Heart right ventricle (tissue), 16 donors: ENCODE results near the gene TMX3. TPM values are rescaled to one million over a fixed set of nuclear protein-coding genes. Genes with fewer than 3 reads are reported as not detected.

Source experiments
- ATAC-seq, 8 donors: fragments of 200-7000 bp; cut with Tn5 transposase; one replicate each; pipeline ENCODE4 v1.9.1; 2020; ENCODE audit warnings: mild to moderate bottlenecking in 8 of 8, moderate library complexity in 8 of 8, moderate number of reproducible peaks in 1 of 8
- DNase-seq, 2 donors: peaks; one replicate each; pipeline ENCODE4 v3.0.0-alpha.2; 2020
- H3K27ac ChIP-seq, 10 donors: fragments of 200-600 bp; sonication (generic) in 2 of 10; one replicate each; pipeline versions ENCODE4 v1.5.0 to v1.8.0; 2020 to 2022; ENCODE audit warnings: mild to moderate bottlenecking in 3 of 10
- H3K27me3 ChIP-seq, 7 donors: fragments of 200-600 bp; one replicate each; pipeline ENCODE4 v1.8.0; 2021 to 2022; ENCODE audit warnings: mild to moderate bottlenecking in 2 of 7
- H3K36me3 ChIP-seq, 9 donors: fragments of 200-600 bp; sonication (generic) in 1 of 9; one replicate each; pipeline versions ENCODE4 v1.5.0 to v1.8.0; 2020 to 2022; ENCODE audit warnings: mild to moderate bottlenecking in 2 of 9
- H3K4me1 ChIP-seq, 9 donors: fragments of 200-600 bp; sonication (generic) in 1 of 9; one replicate each; pipeline versions ENCODE4 v1.5.0 to v1.8.0; 2020 to 2022; ENCODE audit warnings: mild to moderate bottlenecking in 4 of 9
- H3K4me3 ChIP-seq, 10 donors: fragments of 200-600 bp; sonication (generic) in 2 of 10; one replicate each; pipeline versions ENCODE4 v1.5.0 to v1.8.0; 2020 to 2022; ENCODE audit warnings: mild to moderate bottlenecking in 7 of 10, moderate library complexity in 2 of 10
- H3K9me3 ChIP-seq, 11 donors: fragments of 200-600 bp in 10 of 11; sonication (generic) in 2 of 11; one replicate each; pipeline versions ENCODE4 v1.5.0 to v1.8.0; 2013 to 2022; ENCODE audit warnings: mild to moderate bottlenecking in 2 of 11, control low read depth in 1 of 11, moderate library complexity in 1 of 11
- CTCF ChIP-seq, 9 donors: fragments of 200-600 bp; sonication (generic) in 2 of 9; IDR thresholded peaks; one replicate each; pipeline versions ENCODE4 v1.5.0 to v1.8.0; 2021 to 2022; ENCODE audit warnings: antibody characterized with exemption in 9 of 9, mild to moderate bottlenecking in 5 of 9, moderate library complexity in 1 of 9
- WGBS, 2 donors: extraction: QIAGEN DNeasy Blood & Tissue Kit; methylation state at CpG; one replicate each; pipeline ENCODE4 v1.1.7; 2013; ENCODE audit warnings: inconsistent platforms in 1 of 2; 5-methylcytosine and 5-hydroxymethylcytosine counted together
- intact Hi-C, 10 donors: fragments of 100-400 bp; cut with DNase I; formaldehyde crosslinking; loops; one replicate each; pipeline versions ENCODE4 v1.11.1 to v1.14.2; 2022
- long read RNA-seq, 3 donors: library from polyadenylated mRNA; unstranded; transcript quantifications; one replicate each; pipeline ENCODE4 v2.0.0, GENCODE V29; 2020 to 2021
- polyA plus RNA-seq, 2 donors: library from polyadenylated mRNA; stranded (reverse); fragments of 200-250 nt; gene quantifications; one replicate each; pipeline ENCODE4 v1.2.3, GENCODE V29; 2013
- total RNA-seq, 10 donors: library from RNA; stranded (reverse); fragmentation: NEBNext Ultra II Directional in 3 of 10; extraction: Animal tissue kit (Norgen Biotek cat#: 25700) in 3 of 10; gene quantifications; one replicate each; pipeline versions ENCODE4 v1.2.1 to v1.2.4, GENCODE V29; 2021 to 2023
- donor health status: Arrhythmogenic right ventricular cardiomyopathy.
- donor health status: ischemic (EF 13 %, LVEDD 7.1; RV severe dilation, severe dysfunction).
- donor health status: healthy with polysubstance abuse.
- donor health status: DM: no; HTN: yes; CAD: no.
- donor health status: DM: no; HTN: no; CAD: no.
- donor health status: ischemic (EF 25% LVEDD 6.9; RV normal size, moderate dysfunction).
- donor health status: ischemic (EF 25% LVEDD 5.7; RV mildly dilated, moderate dysfunction).
- donor health status: healthy.
- donor health status: DM: yes; HTN: yes; CAD: no.
- donor health status: Ischemic cardiomyopathy.
- donor health status: ischemic (EF 35%, LVEDD 5.7; RV mildly dilated, moderate dysfunction).
- donor health status: nonischemic (EF 11% LVEDD 7.7; RV severe dilation, severe dysfunction).
- donor health status: DM: yes; HTN: yes; CAD: no.
- donor health status: PGD.
- donor health status: ischemic (EF 29% LVEDD 5.4; RV normal size, mild dysfunction).
- donor health status: nonischemic (EF 23%, LVEDD 6.1; RV moderate dilation, normal function).

The TMX3 gene
- total RNA-seq = 10 to 100 TPM; 20.7 to 38.8 (median 30.4) TPM
- polyA plus RNA-seq = 10 to 100 TPM; 13.3 to 21.8 TPM
- long read RNA-seq, donor 1, full-length matches to known transcripts = 65 of 76 reads
- long read RNA-seq, donor 1, partial matches to known transcripts = 1 of 76 reads
- long read RNA-seq, donor 1, other reads (novel, unspliced or antisense) = 10 of 76 reads
- long read RNA-seq, donor 2, full-length matches to known transcripts = 86 of 95 reads
- long read RNA-seq, donor 2, partial matches to known transcripts = 1 of 95 reads
- long read RNA-seq, donor 2, other reads (novel, unspliced or antisense) = 8 of 95 reads
- long read RNA-seq, donor 3, full-length matches to known transcripts = 102 of 127 reads
- long read RNA-seq, donor 3, partial matches to known transcripts = 6 of 127 reads
- long read RNA-seq, donor 3, other reads (novel, unspliced or antisense) = 19 of 127 reads

- DNase-seq (peak; percentile 89 to 93), ATAC-seq (peak; percentile 99 to 100 (median 100))
- intact Hi-C loops = no loop called here
- Histone ChIP-seq H3K27ac (peak within 1 kb of the TSS; percentile 14 to 96 (median 86)), H3K36me3 (peaks cover 0 to 59% (median 13%) of the 10 kb centered on the region in 9 donors), H3K9me3 (no peaks in the 10 kb centered on the region), H3K27me3 (no peaks in the 10 kb centered on the region), H3K4me1 (peaks cover 3 to 32% (median 23%) of the 10 kb centered on the region in 9 donors), H3K4me3 (peak within 1 kb of the TSS; percentile 57 to 98 (median 91))
- TF ChIP-seq CTCF (IDR thresholded peaks at IDR 0.05) = no peak
- 0% methylated on average over 70 of the region's 70 CpGs for WGBS, 2 donors
Measured at GRCh38 chr18:68714712-68715496, at the start of gene TMX3. Gene TMX3 (minus strand): TSS chr18:68715108. CDS start chr18:68714981, 127 bp downstream.

- H3K9me3 ChIP-seq = peaks cover 0 to 11% (median 0%) of the 10 kb centered on the region in 11 donors
- H3K4me3 ChIP-seq = no peak overlapping the region
- no peaks in the 10 kb centered on the region for H3K27me3 ChIP-seq
- no peak for ATAC-seq
- peaks cover 0 to 7% (median 0%) of the 10 kb centered on the region in 9 donors for H3K4me1 ChIP-seq
- WGBS, 2 donors = 66 to 78% methylated on average over 2 of the region's 2 CpGs
- no peak for DNase-seq
- no peaks in the 10 kb centered on the region for H3K36me3 ChIP-seq
- no peak overlapping the region for H3K27ac ChIP-seq
- no peak for TF ChIP-seq CTCF (IDR thresholded peaks at IDR 0.05)
- intact Hi-C loops = no loop called here
Measured at GRCh38 chr18:68764016-68764415, 49.1 kb upstream of the TMX3 start.

DNA sequence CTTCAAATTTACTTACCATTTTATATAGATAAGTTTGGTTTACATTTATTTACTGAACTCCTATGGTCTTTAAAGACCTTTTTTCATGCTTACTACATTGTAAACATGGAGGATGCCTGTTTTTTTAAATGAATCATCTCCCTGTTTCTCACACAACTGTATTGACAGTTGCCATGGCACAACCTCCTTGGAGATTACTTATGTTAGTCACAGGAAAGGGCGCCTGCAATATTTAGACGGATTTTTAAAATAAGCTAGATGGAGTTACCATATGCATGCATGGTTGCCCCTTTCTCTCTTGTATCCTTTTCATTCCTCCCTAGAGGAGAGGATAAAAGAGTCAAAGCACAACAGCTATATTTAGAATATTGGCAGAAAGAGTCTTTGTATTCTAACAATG lies 48.2 kb upstream of the TMX3 start:
- H3K4me3 ChIP-seq = no peak overlapping the region
- ATAC-seq = no peak

More for the DNA sequence above, 48.2 kb upstream of the TMX3 start:
- H3K4me1 ChIP-seq = peaks cover 0 to 7% (median 0%) of the 10 kb centered on the region in 9 donors
- peaks cover 0 to 18% (median 0%) of the 10 kb centered on the region in 11 donors for H3K9me3 ChIP-seq
- no peak for TF ChIP-seq CTCF (IDR thresholded peaks at IDR 0.05)
- no peaks in the 10 kb centered on the region for H3K36me3 ChIP-seq
- no peaks in the 10 kb centered on the region for H3K27me3 ChIP-seq
- DNase-seq = no peak
- H3K27ac ChIP-seq = no peak overlapping the region
- 65 to 73% methylated on average over 2 of the region's 2 CpGs for WGBS, 2 donors
- intact Hi-C loops = no loop called here
